ENCODE measurements around the gene PTPRN2. TPM values are rescaled to one million over a fixed set of nuclear protein-coding genes. Genes with fewer than 3 reads are reported as not detected.

The PTPRN2 gene
- total RNA-seq, 1 experiment from 2014 or later, result 2.1 TPM

DNA sequence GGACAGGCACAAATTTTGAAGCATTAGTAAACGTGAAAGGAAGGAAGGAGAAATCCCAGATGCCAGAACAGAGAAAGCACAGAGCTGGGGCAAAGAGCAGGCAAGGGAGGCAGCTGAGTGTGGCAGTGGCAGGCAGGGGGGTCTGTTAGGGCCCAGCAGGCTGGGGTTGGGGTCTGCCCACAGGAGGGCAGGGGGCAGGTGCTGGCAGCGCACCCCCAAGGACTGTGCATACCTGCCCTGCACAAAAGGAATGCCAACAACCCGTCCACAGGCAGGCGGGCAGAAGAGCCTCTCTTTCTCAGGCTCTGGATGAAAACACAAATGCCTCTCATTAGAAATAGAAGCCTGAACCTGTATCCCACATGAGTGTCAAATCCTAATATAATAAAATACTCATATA, 552.3 kb downstream of the PTPRN2 start:
- Histone ChIP-seq H4K20me1 (ENCODE audit: insufficient read depth) (no peaks in the 10 kb centered on the region), H3K79me2 (ENCODE audit: insufficient read depth, low read length) (no peaks in the 10 kb centered on the region), H3K9me2 (ENCODE audit: insufficient read depth) (no peaks in the 10 kb centered on the region), H3K4me3 (replicated peaks in 1 of 2; ENCODE audit: low read depth in 1 of 2, low read length in 2 of 2) (no peak overlapping the region), H3K27ac (ENCODE audit: low read depth, low read length) (no peak overlapping the region), H2AFZ (ENCODE audit: low read depth, low read length, poor library complexity, severe bottlenecking) (no peak overlapping the region), H3K4me2 (ENCODE audit: low read length) (no peak overlapping the region), H3K36me3 (ENCODE audit: control insufficient read depth in 1 of 2, insufficient read depth in 2 of 2, low read length in 2 of 2) (no peaks in the 10 kb centered on the region), H3K9me3 (ENCODE audit: control insufficient read depth in 1 of 2, insufficient read depth in 1 of 2, low read depth in 1 of 2, low read length in 2 of 2) (no peaks in the 10 kb centered on the region), H3K4me1 (ENCODE audit: control insufficient read depth in 1 of 2, insufficient read depth in 2 of 2, low read length in 2 of 2) (no peaks in the 10 kb centered on the region), H3K27me3 (ENCODE audit: insufficient read depth, low read length) (peaks cover 20% of the 10 kb centered on the region), H3K9ac (ENCODE audit: low read length) (no peak overlapping the region)
- RAD21 ChIA-PET (ENCODE audit: low non-redundant PET in 1 of 2, low total read pairs in 2 of 2, uncharacterized antibody in 2 of 2, unreplicated experiment in 2 of 2), result no interaction called here
- POLR2A ChIA-PET, result no interaction called here
- CTCF ChIA-PET, result no interaction called here
- DNase-seq (ENCODE audit: low read depth, low spot score), result no peak
- TF ChIP-seq SRF (IDR thresholded peaks at IDR 0.05; ENCODE audit: low read depth) (no peak), JUND (IDR thresholded peaks at IDR 0.05) (no peak), SP1 (IDR thresholded peaks at IDR 0.05; ENCODE audit: low read depth) (no peak), CBX3 (IDR thresholded peaks at IDR 0.05; ENCODE audit: low read depth) (no peak), POLR2A (IDR thresholded peaks at IDR 0.05; ENCODE audit: borderline replicate concordance, extremely low read depth, insufficient read depth, insufficient read length) (no peak), YY1 (IDR thresholded peaks at IDR 0.05; ENCODE audit: extremely low read depth, insufficient replicate concordance, low read depth, low read length) (no peak), ZBTB33 (IDR thresholded peaks at IDR 0.05; ENCODE audit: extremely low read depth, insufficient replicate concordance, low read length) (no peak), FOSL1 (IDR thresholded peaks at IDR 0.05; ENCODE audit: low read depth) (no peak), EZH2 (IDR thresholded peaks at IDR 0.05) (no peak), RAD21 (IDR thresholded peaks at IDR 0.05; ENCODE audit: low read depth) (no peak), TCF7L2 (IDR thresholded peaks at IDR 0.05; ENCODE audit: borderline replicate concordance, extremely low read depth, insufficient read depth, insufficient read length) (no peak), REST (IDR thresholded peaks at IDR 0.05; ENCODE audit: low read depth) (no peak), POLR2AphosphoS5 (IDR thresholded peaks at IDR 0.05; ENCODE audit: low read depth, low read length) (no peak), MAX (IDR thresholded peaks at IDR 0.05) (no peak)
- TF ChIP-seq, protein P1, sequence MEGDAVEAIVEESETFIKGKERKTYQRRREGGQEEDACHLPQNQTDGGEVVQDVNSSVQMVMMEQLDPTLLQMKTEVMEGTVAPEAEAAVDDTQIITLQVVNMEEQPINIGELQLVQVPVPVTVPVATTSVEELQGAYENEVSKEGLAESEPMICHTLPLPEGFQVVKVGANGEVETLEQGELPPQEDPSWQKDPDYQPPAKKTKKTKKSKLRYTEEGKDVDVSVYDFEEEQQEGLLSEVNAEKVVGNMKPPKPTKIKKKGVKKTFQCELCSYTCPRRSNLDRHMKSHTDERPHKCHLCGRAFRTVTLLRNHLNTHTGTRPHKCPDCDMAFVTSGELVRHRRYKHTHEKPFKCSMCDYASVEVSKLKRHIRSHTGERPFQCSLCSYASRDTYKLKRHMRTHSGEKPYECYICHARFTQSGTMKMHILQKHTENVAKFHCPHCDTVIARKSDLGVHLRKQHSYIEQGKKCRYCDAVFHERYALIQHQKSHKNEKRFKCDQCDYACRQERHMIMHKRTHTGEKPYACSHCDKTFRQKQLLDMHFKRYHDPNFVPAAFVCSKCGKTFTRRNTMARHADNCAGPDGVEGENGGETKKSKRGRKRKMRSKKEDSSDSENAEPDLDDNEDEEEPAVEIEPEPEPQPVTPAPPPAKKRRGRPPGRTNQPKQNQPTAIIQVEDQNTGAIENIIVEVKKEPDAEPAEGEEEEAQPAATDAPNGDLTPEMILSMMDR (IDR thresholded peaks at IDR 0.05 in 2 of 3, conservative IDR thresholded peaks at IDR 0.05 in 1 of 3; ENCODE audit: borderline replicate concordance in 1 of 3, insufficient read depth in 1 of 3, low read depth in 2 of 3, low read length in 2 of 3), result no peak
- TF ChIP-seq, protein P2, sequence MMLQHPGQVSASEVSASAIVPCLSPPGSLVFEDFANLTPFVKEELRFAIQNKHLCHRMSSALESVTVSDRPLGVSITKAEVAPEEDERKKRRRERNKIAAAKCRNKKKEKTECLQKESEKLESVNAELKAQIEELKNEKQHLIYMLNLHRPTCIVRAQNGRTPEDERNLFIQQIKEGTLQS (IDR thresholded peaks at IDR 0.05), result no peak
- intact Hi-C loops (cut with micrococcal nuclease), result no loop called here
- no peak for ATAC-seq
- BruUV-seq (replicated peaks), result no TSS peak
